GM13977 (cell line): ENCODE measurements around the gene PRSS48.
"Not testable (repeated sequence)": the region's sequence is repeated elsewhere in the genome, so short reads cannot be mapped to it uniquely, and the experiment has no call there.

Experiments
- DNase-seq: peaks from one replicate; pipeline ENCODE4 v3.0.0; 2012; ENCODE audit warnings: low spot score
- CTCF ChIP-seq: IDR thresholded peaks from 2 replicates; pipeline ENCODE4 v1.5.1; 2012; ENCODE audit warnings: mild to moderate bottlenecking, control low read depth; ENCODE audit not compliant: insufficient read depth; ENCODE audit errors: extremely low read depth, missing control alignments
- in situ Hi-C: fragments of 300-500 bp; cut with MboI; formaldehyde crosslinking; loops from one replicate; pipeline ENCODE4 v1.12.0; 2022; ENCODE audit warnings: low sequenced_read_pairs, low pct_unique_long_range_greater_than_20kb, mixed read lengths, inconsistent platforms; ENCODE audit not compliant: unreplicated experiment

PRSS48 gene

GRCh38 chr4:151267822-151268535 is 9.0 kb upstream of the PRSS48 start:
- no peak for DNase-seq
- no peak for TF ChIP-seq CTCF
- in situ Hi-C loops: no loop called here

GRCh38 chr4:151268905-151269304 is 8.1 kb upstream of the PRSS48 start:
- in situ Hi-C loops, DNase-seq: not testable (repeated sequence)

- no peak for DNase-seq
- in situ Hi-C loops: no loop called here
- no peak for TF ChIP-seq CTCF
Observed at GRCh38 chr4:151284534-151285245, 7.7 kb downstream of the PRSS48 start.

GRCh38 chr4:151287409-151287808 is 10.4 kb downstream of the PRSS48 start:
- in situ Hi-C loops: no loop called here
- no peak for DNase-seq
- TF ChIP-seq CTCF: no peak

GRCh38 chr4:151291485-151291884 is 14.5 kb downstream of the PRSS48 start:
- in situ Hi-C loops: no loop called here
- TF ChIP-seq CTCF: no peak
- no peak for DNase-seq

GRCh38 chr4:151292038-151292437 is 15.1 kb downstream of the PRSS48 start:
- in situ Hi-C loops: no loop called here
- DNase-seq: no peak

More at GRCh38 chr4:151292038-151292437, 15.1 kb downstream of the PRSS48 start:
- no peak for TF ChIP-seq CTCF
